HG03439 (cell line): Measurements from ENCODE around the gene RNF13.

Experiments
- ATAC-seq: cut with Tn5 transposase; IDR thresholded peaks from one replicate; pipeline ENCODE4 v1.9.1; 2021; ENCODE audit warnings: mild to moderate bottlenecking, moderate library complexity; ENCODE audit not compliant: unreplicated experiment

Gene RNF13, protein sequence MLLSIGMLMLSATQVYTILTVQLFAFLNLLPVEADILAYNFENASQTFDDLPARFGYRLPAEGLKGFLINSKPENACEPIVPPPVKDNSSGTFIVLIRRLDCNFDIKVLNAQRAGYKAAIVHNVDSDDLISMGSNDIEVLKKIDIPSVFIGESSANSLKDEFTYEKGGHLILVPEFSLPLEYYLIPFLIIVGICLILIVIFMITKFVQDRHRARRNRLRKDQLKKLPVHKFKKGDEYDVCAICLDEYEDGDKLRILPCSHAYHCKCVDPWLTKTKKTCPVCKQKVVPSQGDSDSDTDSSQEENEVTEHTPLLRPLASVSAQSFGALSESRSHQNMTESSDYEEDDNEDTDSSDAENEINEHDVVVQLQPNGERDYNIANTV

DNA sequence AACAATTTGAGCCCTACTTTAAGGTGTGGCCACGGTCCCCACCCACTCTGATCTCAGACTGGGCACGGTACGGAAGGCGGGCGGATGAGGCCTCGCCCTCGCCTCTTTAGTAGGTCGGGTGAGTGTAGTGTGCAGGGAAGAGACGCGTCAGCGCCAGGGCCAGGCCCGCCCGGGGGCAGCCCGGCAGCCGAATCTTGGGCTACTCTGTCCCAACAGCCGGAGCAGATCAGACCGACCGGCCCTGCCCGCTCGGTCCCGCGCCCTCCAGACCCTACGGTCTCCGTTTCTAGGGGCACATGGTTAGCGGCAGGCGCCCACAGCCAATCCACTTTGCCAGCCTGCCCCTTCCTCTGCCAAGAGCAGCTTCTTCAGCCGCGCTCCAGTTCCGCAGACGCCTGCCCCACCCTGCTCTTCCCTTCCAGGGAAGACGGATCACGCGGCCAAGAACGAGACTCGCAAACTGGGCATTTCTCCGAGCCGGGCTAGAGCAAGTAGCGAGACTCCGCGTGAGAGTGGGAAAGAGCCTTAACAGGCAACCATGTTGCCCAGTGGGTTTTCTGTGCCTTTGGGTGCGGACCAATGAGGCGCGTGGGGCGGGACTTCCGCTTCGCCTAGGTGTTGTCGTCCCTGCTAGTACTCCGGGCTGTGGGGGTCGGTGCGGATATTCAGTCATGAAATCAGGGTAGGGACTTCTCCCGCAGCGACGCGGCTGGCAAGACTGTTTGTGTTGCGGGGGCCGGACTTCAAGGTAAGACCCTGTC is at the start of gene RNF13:
Gene RNF13 (plus strand): TSS at position 610 of the 761 bp plus-strand sequence. CDS start 32,812 bp downstream, outside the sequence.
- peak; percentile 94 for ATAC-seq

DNA sequence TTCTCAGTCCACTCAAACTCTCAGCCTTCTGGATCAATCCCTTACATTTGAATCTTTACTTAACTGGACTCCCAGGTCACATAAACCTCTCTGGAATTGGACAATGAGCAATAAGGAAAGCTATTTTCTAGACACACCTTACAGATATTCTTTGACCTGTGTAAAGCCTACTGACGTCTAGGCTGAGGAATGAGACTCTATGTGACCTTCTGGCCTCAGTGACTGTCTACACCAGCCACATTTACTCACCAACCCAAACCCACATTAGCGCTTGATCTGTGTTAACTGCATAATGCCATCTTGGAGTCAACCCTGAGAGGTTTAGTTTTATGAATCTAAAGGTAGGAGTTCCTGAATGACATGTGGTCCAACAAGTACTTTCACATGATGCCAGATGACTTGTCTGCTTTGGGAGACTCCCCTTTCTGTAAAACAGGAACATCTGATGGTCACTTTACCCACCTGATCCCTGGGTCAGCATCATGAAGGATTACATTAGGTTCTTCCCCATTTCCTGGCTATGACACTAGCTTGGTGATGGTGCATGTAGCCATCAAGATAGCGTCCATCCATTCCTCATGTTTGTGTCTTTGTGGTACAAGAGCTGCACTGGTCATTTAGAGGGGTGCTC is 49.3 kb upstream of the RNF13 start:
- ATAC-seq, result no peak

DNA sequence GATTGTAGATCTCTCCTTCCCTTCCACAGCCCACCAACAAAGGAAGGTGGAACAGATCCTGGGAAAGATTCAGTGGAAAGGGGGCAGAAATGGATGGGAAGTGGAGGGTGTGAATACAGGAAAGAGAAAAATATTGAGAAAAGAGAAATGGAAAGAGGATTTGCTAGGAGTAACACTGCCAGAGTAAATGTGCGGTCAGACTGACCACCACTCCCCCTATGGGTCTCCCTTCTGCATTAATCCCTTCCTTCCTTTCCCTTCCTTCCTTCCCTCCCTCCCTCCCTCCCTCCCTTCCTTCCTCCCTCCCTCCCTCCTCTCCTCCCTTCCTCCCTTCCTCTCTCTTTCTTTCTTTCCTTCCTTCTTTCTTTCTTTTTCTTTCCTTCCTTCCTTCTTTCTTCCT is 48.7 kb upstream of the RNF13 start:
- ATAC-seq, result no peak

DNA sequence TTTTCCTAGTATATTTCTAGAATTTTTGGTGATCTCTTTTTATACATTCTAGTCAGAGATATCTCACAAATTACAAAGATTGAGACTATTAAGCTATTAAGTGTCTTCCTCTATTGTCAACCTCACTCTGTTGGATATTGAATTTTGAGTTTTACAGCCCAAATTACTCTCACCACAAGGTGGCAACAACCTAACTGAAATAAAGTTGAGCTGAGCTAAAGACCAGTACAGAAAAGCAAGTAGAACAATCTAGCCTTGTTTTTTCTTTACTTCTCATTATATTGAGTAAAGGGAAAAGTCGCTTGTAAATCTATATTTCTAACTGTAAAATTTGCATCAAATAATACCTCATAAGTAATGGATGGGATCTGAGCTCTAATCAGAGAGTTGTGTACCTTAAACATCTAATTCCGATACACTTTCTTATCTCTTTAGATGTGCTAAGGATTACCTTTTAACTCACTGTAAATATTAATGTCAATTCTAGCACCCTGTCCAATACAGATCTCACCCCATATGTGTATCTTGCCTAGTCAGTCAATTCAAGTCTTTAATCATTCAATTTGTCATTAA is 47.2 kb upstream of the RNF13 start:
- no peak for ATAC-seq

DNA sequence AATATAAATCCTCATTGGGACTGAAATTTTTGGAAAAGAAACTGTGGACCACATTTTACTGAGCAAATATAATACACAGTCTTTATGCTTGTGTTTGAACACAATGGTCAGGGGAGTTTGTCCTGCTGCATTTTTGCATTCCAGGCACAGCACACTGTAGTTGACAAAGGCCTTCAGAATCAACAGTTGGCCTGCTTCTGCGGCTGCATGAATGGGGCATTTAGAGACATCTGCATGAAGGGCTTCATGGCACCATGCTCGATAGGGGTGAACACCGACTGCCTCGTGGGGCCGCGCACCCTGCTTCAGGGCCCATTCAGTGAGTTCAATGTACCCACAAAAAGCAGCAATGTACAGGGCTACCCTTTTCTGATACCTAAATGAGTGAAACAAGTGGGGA is 45.3 kb upstream of the RNF13 start:
- no peak for ATAC-seq

DNA sequence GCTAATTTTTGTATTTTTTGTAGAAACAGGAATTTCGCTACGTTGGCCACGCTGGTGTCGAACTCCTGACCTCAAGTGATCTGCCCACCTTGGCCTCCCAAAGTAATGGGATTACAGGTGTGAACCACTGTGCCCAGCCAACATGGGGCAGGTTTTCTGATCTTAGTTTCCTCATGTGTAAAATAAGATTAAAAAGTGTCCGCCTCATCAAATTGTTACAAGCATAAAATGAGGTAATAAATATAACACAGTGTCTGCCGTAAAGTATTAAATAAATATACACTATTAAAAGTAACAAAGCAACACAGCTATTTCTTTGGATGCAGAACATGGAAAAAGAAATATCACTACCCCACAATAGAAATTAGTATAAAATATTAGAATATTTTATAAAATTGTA is 44.3 kb upstream of the RNF13 start:
- ATAC-seq, result no peak

DNA sequence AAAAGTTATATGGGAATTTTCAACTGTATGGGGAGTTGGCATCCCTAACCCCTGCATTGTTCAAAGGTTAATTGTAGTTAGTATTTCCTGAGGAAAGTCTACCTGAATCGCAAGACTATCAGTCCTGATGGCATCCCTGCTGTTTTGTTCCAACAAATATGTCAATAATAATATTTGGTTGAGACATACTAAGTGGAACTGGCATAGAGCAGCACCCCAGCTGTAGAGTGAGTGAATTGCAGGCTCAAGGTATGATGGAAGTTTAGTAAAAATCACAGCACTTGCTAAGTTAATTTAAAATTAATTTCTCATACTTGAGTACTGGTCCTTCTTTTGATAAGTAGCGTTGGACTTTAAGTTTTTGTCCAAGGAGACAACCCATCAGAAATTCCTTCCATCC is 42.8 kb upstream of the RNF13 start:
- ATAC-seq, result no peak

DNA sequence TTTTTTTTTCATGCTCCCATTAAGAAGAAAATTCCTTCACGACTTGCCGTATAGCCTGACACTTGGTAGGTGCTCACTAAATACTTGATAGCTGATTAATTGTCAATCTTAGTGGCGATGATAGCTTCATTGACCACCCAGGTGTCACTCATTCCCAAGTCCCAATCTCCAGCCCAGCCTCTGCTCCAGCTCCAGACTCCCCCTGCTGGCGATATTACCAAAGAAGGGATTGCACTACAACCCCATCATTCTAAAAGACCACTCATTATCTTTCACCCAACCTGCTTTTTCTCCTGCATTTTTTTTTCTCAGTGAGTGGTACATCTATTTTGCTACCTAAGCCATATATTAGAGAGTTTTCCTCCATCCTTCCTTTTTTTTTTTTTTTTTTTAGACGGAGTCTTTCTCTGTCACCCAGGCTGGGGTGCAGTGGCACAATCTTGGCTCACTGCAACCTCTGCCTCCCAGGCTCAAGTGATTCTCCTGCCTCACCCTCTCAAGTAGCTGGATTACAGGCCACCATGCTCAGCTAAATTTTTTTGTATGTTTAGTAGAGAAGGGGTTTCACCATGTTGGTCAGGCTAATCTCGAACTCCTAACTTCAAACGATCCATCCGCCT is 41.3 kb upstream of the RNF13 start:
- no peak for ATAC-seq

DNA sequence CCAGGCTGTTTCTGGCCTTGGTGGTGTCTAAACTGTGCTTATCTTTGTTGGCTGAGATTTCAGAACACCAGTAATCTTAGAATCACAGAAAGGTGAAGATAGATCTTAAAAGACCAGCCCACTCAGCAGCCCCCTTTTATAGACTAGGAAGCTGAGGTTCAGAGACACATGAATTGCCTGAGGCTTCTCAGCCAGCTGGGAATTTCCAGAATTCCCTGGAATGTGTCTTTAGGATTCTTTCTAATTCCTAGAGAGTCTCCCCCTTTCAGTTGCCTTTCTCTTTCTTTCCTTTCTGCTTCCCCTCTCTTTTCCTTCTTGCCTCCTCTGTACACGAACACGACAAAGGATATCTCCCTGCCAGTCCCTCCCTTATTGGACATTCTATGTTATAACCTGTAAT is 40.2 kb upstream of the RNF13 start:
- ATAC-seq, result no peak

DNA sequence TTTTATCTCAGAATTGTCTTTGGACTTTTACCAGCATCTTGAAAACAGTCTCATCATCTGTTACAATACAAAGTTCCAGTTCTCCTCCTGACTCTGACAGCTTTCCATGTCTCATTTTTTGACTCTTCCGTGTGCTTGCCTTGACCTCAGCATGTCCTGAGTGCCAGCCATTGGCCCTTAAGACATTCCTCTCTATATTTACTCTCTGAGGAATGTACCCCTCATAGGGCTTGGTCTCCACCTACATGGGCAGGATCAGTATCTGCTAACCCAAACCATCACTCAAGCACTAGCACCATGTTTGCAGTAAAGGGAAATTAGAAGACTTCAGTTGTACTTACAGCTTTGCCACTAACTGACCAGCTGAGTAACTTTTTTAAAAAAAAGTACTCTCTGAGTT is 36.8 kb upstream of the RNF13 start:
- ATAC-seq, result no peak

DNA sequence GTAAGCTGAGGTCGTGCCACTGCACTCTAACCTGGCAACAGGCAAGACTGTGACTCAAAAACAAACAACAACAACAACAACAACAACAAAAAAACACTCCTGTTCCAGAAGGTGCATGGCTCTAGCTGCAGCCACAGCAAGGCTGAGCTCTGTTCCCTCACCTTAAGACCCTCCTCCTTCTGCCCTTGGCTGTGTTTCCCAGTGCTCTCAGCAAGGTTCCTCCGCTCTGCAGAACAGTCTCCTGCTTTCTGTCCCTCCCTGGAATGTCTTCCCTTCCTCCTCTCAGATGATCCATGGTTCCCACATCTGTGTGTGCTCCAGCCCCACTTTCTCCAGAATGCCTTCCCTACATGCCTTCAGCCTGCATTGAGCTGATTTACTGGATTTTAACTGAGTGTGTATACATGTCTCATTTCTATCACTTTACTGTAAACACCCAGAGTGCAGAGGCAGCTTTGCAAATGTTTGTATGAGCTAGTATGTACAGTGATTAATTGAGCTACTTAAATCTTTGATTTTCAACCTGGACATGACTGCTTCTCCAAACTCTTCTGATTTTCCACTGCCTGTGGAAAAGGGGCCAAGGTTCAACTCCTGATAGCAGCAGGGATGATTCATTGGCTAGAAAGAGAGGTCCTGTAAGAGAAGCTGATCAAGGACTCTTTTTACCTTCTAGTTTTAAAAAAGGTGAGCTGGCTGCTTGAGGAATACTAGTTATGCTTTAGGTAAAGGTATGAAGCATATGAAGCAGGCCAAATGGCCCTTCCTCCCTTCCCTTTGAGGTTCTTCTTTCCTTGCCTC is 35.4 kb upstream of the RNF13 start:
- no peak for ATAC-seq

DNA sequence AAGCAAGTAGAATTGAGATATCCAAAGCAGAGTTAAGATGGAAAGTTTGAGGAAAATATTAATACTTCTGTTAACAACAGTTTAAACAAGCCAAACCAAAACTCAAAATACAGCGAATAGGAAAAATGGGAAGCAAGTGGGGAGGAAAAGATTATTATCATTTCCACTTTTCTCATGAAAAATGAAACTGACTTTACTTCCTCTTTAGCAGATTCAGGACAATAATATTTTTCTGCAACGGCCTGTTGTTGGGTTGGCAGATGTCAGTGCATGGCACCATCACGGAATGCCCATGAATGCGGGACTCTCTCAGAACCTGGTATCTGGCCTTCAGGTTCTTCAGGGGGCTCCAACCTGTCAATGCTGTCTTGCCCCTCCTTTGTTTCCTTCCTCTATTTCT is 31.8 kb upstream of the RNF13 start:
- ATAC-seq, result no peak

DNA sequence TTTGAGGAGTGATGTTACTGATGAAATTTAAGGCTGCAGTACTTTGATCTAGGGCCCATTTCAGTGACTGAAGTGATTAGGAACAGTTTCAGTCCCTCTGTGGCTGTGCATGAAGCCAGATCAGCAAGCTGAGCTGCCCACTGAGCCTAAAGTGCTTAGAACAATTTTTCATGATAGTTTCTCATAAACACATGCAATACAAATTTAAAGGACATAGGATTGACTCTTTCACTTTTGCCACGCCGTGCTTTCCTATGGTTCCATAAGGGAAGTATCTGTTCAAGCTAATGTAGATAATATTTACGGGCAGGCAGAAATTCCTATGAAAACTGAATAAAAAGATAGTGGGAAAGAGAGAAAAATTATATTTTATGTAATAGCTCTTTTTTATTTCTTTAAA is 31.3 kb upstream of the RNF13 start:
- ATAC-seq, result no peak

DNA sequence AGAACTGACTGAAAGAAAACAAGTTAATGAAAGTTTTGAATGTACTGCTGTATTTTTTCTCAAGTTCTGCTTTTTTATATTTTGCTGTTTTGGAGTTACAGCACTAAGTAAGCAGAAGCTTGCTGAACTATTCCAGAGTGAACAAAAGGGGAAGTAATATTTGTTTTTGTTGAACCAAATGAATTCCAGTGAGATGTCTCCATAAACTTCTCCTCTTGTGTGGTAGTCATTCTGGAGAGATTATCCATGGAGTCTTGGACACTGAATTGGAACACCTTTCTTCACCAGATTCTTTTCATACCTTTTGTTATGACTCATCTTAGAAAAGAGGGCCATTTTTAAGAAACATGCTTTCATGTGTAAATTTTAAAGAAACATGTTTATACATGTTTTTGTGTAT is 29.4 kb upstream of the RNF13 start:
- ATAC-seq, result no peak

DNA sequence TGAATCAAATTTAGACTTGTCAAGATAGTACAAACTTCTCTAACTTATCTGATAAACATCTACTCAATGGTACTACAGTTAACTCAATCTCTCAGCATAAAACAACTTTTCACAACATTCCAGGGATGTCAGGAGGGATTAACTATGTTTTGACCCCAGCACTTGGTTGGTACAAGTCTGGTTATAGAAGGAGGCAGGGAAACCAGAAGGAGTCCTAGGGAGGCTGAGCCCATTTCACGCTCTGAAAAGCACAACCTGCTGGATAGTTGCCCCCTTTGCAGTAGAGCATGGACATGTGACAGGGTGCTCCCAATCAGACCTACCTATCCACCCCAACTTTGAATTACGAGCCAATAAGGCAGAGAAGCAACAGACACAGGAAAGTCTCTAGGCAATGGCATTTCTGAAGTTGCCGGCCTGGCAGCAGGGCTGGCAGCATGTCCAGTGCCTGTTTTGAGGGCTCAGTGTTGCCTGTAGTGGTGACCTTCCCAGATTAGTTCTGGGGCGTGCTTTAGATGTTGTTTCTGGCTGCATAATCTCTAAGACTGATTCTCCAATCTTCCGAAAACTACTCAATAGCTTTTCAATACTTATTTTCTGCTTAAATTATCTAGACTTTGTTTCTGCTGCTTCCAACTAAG is 28.8 kb upstream of the RNF13 start:
- no peak for ATAC-seq

DNA sequence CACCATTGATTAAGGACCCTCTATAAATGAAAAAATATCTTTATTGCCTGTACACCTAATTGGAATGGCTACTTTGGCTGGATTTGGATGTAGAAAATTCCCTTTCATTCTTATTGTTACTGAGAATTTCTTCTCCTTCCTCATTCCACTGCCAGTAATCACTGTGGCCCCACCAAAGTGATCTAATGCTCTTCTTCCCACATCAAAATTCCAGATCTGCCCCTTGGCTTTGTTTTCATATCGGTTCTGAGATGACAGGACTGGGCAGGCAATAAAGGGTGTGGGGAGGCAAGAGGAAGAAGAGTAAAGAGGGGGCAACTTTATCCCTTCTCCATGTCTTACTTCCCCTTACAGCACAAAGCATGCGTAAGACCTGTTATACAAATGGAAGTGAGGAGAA is 22.7 kb upstream of the RNF13 start:
- ATAC-seq, result no peak

DNA sequence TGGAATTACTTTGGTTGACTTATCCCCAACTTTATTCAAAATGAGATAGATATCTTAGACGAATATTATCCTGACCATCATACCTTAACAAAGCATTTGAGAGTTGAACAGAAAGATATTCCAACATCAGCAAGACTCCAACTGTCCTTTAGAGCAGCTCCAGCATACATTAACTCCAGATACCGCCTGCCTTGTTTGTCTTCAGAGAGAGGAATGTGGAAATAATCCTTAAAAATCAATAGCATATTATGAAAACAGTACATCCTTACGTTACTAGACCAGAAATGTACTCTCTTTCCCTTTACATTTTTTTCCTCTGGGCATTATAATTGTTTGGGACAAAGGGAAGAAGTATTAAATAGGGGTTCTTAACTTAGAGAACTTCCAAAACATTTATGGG is 22.3 kb upstream of the RNF13 start:
- no peak for ATAC-seq

DNA sequence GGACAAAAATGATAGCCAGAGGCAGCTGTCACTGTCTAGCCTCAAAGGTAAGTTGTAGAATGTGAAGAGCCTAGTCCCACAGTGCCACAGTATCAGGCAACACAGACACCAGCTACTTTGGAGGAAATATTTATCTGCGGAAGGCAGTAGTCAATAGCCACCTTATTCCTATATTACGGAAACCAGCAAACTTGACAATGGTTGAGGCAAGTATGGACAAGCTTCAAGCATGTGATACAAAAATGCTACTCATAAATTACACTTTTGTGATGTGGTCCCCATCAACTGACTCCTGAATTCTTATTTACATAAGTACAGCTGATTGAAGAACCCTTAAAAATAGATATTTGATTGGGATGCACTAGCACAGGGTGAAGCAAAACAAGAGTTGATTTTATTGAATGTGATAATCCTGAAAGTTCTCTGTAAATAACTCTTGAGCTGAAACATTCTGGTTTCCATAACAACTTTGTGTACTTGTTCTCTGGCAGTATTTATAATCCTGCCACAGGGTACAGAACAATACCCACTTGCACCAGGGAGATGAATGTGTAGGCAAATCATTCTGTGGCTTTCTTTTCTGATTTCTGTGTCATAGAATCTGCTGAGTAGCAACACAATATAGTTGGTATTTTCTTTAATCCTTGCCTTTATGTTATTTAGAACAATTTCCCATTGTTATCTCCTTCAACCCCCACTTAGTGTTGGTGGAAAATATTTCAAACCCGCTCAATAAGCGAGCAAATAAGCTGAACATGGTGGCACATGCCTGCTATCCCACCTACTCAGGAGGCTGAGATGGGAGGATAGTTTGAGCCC is 20.4 kb upstream of the RNF13 start, which contains the start of gene ANKUB1:
Gene ANKUB1 (minus strand): TSS at position 103 of the 819 bp plus-strand sequence. CDS start 188 bp downstream, outside the sequence.
- ATAC-seq, result no peak

DNA sequence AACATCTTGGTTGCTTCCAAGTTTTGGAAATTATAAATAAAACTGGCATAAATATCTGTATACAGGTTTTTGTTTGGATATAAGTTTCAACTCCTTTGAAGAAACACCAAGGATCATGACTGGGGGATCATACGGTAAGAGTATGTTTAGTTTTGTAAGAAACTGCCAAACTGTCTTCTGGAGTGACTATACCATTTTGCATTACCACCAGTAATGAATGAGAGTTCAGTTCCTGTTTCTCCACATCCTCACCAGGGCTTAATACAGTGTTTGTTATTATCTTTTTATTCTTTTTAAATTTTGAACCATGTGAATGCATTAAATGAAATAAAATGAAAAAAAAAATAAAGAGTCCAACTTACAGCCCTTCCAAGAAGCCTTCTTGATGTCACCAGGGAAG is 17.0 kb upstream of the RNF13 start:
- ATAC-seq, result no peak
